Mesendoderm (in vitro differentiated cells): ENCODE results near the gene FOXP4. TPM values are rescaled to one million over a fixed set of nuclear protein-coding genes. Genes with fewer than 3 reads are reported as not detected.

Source experiments
- DNase-seq: peaks from one replicate; pipeline ENCODE4 v3.0.0; 2013
- H2AK5ac ChIP-seq: 2 replicates; pipeline ENCODE4 v1.6.1; 2013; ENCODE audit warnings: low read length, inconsistent platforms
- H2BK120ac ChIP-seq: 2 replicates; pipeline ENCODE4 v1.6.1; 2013; ENCODE audit warnings: low read depth, mild to moderate bottlenecking, low read length, moderate library complexity, mixed read lengths
- H2BK15ac ChIP-seq: replicated peaks from 2 replicates; pipeline ENCODE4 v1.6.1; 2013; ENCODE audit warnings: low read depth, mild to moderate bottlenecking, moderate library complexity
- H2BK5ac ChIP-seq: 2 replicates; pipeline ENCODE4 v1.6.1; 2013; ENCODE audit warnings: low read length, inconsistent platforms
- H3K18ac ChIP-seq: 2 replicates; pipeline ENCODE4 v1.6.1; 2013; ENCODE audit warnings: mild to moderate bottlenecking, low read length, mixed read lengths
- H3K23ac ChIP-seq: one replicate; pipeline ENCODE4 v1.6.1; 2013; ENCODE audit warnings: low read length
- H3K27ac ChIP-seq: 2 replicates; pipeline ENCODE4 v1.5.1; 2013; ENCODE audit warnings: low read depth, mild to moderate bottlenecking, inconsistent platforms, low read length, moderate library complexity
- H3K27me3 ChIP-seq: 2 replicates; pipeline ENCODE4 v1.6.1; 2013; ENCODE audit warnings: low read length, control low read depth, mild to moderate bottlenecking, inconsistent platforms; ENCODE audit not compliant: insufficient read depth, poor library complexity
- H3K36me3 ChIP-seq: 2 replicates; pipeline ENCODE4 v1.6.1; 2013; ENCODE audit warnings: low read length, inconsistent platforms; ENCODE audit not compliant: control insufficient read depth, insufficient read depth
- H3K4ac ChIP-seq: one replicate; pipeline ENCODE4 v1.6.1; 2013; ENCODE audit warnings: low read depth, mild to moderate bottlenecking, low read length, moderate library complexity
- H3K4me1 ChIP-seq: 2 replicates; pipeline ENCODE4 v1.6.1; 2013; ENCODE audit warnings: low read depth, low read length, inconsistent platforms; ENCODE audit not compliant: control insufficient read depth
- H3K4me2 ChIP-seq: 2 replicates; pipeline ENCODE4 v1.6.1; 2013; ENCODE audit warnings: low read length
- H3K4me3 ChIP-seq: 2 replicates; pipeline ENCODE4 v1.5.1; 2013; ENCODE audit warnings: mild to moderate bottlenecking, low read length
- H3K56ac ChIP-seq: one replicate; pipeline ENCODE4 v1.6.1; 2013; ENCODE audit warnings: low read length
- H3K79me1 ChIP-seq: 2 replicates; pipeline ENCODE4 v1.6.1; 2013; ENCODE audit warnings: low read length, inconsistent platforms
- H3K79me2 ChIP-seq: 2 replicates; pipeline ENCODE4 v1.6.1; 2013; ENCODE audit warnings: mild to moderate bottlenecking, low read length; ENCODE audit not compliant: control insufficient read depth, insufficient read depth
- H3K9ac ChIP-seq: 2 replicates; pipeline ENCODE4 v1.6.1; 2013; ENCODE audit warnings: low read length, inconsistent platforms
- H4K5ac ChIP-seq: one replicate; pipeline ENCODE4 v1.6.1; 2013; ENCODE audit warnings: low read length
- H4K8ac ChIP-seq: one replicate; pipeline ENCODE4 v1.6.1; 2013; ENCODE audit warnings: low read depth, mild to moderate bottlenecking, control low read depth, low read length, moderate library complexity
- WGBS: extraction: QIAGEN DNeasy Blood & Tissue Kit; methylation state at CpG from one replicate; pipeline ENCODE4 v1.1.7; 2013; ENCODE audit warnings: low lambda C conversion rate, missing lambda C conversion rate; ENCODE audit not compliant: insufficient coverage; ENCODE audit errors: extremely low coverage; 5-methylcytosine and 5-hydroxymethylcytosine counted together
- small RNA-seq: library from polyadenylated mRNA; stranded (forward); fragments of <200 nt; extraction: miRNeasy Mini kit (QIAGEN cat#:217004); gene quantifications from one replicate; pipeline ENCODE3, GENCODE V24; 2013; ENCODE audit not compliant: insufficient read depth

Gene FOXP4

GRCh38 chr6:41649596-41649995 lies 103.4 kb downstream of the FOXP4 start:
- DNase-seq = no peak
- no peak overlapping the region for H3K56ac ChIP-seq
- H2BK5ac ChIP-seq = no peak overlapping the region
- no peak overlapping the region for H3K4ac ChIP-seq
- H3K4me2 ChIP-seq = no peak overlapping the region
- H3K79me2 ChIP-seq = no peaks in the 10 kb centered on the region
- no peaks in the 10 kb centered on the region for H3K27me3 ChIP-seq
- H3K23ac ChIP-seq = no peak overlapping the region
- H3K79me1 ChIP-seq = peaks cover 10% of the 10 kb centered on the region
- H2AK5ac ChIP-seq = no peak overlapping the region
- peaks cover under 1% of the 10 kb centered on the region for H3K4me1 ChIP-seq
- H2BK120ac ChIP-seq = no peak overlapping the region
- H2BK15ac ChIP-seq = no peak overlapping the region
- WGBS = no CpG with 5 or more reads among the region's 10 CpGs
- no peak overlapping the region for H4K8ac ChIP-seq
- no peak overlapping the region for H4K5ac ChIP-seq
- no peak overlapping the region for H3K4me3 ChIP-seq
- no peak overlapping the region for H3K18ac ChIP-seq
- no peak overlapping the region for H3K27ac ChIP-seq
- H3K9ac ChIP-seq = no peak overlapping the region
- H3K36me3 ChIP-seq = peaks cover 17% of the 10 kb centered on the region

DNA sequence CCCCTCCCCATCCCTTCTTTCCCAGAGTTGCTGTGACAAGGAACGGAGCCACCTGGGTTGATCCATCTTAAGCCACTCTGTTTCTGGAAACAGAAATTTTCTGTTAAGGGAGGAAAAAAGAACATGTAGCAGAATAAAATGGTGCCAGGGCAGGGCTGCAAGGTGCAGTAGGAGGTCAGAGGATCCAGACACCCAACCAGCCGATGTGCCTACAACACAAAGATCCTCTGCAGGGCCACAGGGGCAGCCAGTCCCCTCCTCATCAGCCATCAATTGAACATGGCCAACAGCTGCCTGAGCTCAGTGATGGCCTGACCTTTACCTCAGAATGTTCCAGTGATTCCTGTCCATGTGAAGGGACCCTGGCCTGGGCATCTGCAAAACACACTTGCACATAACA lies 103.9 kb downstream of the FOXP4 start:
- Histone ChIP-seq H3K18ac (no peak overlapping the region), H3K56ac (no peak overlapping the region), H3K4ac (no peak overlapping the region), H2BK120ac (no peak overlapping the region), H3K36me3 (peaks cover 17% of the 10 kb centered on the region), H2BK5ac (no peak overlapping the region), H3K79me2 (no peaks in the 10 kb centered on the region), H3K23ac (no peak overlapping the region), H4K5ac (no peak overlapping the region), H3K4me3 (no peak overlapping the region), H3K79me1 (peaks cover 10% of the 10 kb centered on the region), H3K9ac (no peak overlapping the region), H4K8ac (no peak overlapping the region), H2BK15ac (no peak overlapping the region), H3K4me2 (no peak overlapping the region), H3K27me3 (no peaks in the 10 kb centered on the region), H2AK5ac (no peak overlapping the region), H3K27ac (no peak overlapping the region), H3K4me1 (no peaks in the 10 kb centered on the region)
- no CpG with 5 or more reads among the region's 2 CpGs for whole genome bisulfite sequencing
- no peak for DNase-seq

- no peak overlapping the region for H4K8ac ChIP-seq
- peaks cover 1% of the 10 kb centered on the region for H3K79me1 ChIP-seq
- H3K4me3 ChIP-seq = no peak overlapping the region
- H3K4ac ChIP-seq = no peak overlapping the region
- DNase-seq = no peak
- no peak overlapping the region for H3K27ac ChIP-seq
- no peaks in the 10 kb centered on the region for H3K4me1 ChIP-seq
- H2BK5ac ChIP-seq = no peak overlapping the region
- H3K79me2 ChIP-seq = no peaks in the 10 kb centered on the region
- no CpG with 5 or more reads among the region's 11 CpGs for WGBS
- no peak overlapping the region for H3K9ac ChIP-seq
- no peak overlapping the region for H4K5ac ChIP-seq
- H3K4me2 ChIP-seq = no peak overlapping the region
- no peak overlapping the region for H2BK15ac ChIP-seq
- no peaks in the 10 kb centered on the region for H3K27me3 ChIP-seq
- no peak overlapping the region for H3K56ac ChIP-seq
- no peak overlapping the region for H3K18ac ChIP-seq
- H2AK5ac ChIP-seq = no peak overlapping the region
- peaks cover 17% of the 10 kb centered on the region for H3K36me3 ChIP-seq
- no peak overlapping the region for H2BK120ac ChIP-seq
- no peak overlapping the region for H3K23ac ChIP-seq
Measured at GRCh38 chr6:41651246-41651961, 105.2 kb downstream of the FOXP4 start.

Small RNA genes lying within 50 kb of the gene (small RNA-seq; reads per million reads assigned to genes)
- gene MIR4641 = not detected
